GM12878 (cell line): ENCODE data around the gene INO80B. TPM values are rescaled to one million over a fixed set of nuclear protein-coding genes. Genes with fewer than 3 reads are reported as not detected.

Experiments used
- ATAC-seq: fragments of 200-7000 bp; cut with Tn5 transposase; 3 replicates; pipeline ENCODE4 v1.9.1; 2020; ENCODE audit warnings: mild to moderate bottlenecking, moderate library complexity
- BruUV-seq: library from RNA; stranded (reverse); fragments of 400-500 nt; replicated peaks from 2 replicates; lab custom pipeline; 2021; lab: Mats Ljungman, UMichigan
- CTCF ChIA-PET: fragments of 300-600 bp; sonication (Branson Sonifier 250); formaldehyde crosslinking; extraction: SDS; loops from one replicate; lab custom pipeline; 2021; ENCODE audit warnings: inconsistent platforms; lab: Yijun Ruan, JAX
- POLR2A ChIA-PET: fragments of 350-600 bp; formaldehyde crosslinking; extraction: SDS; loops from one replicate; lab custom pipeline; 2021; ENCODE audit warnings: inconsistent platforms; lab: Charles Lee
- RAD21 ChIA-PET: fragments of 300-600 bp; sonication (Branson Sonifier 250); formaldehyde crosslinking; loops from one replicate; lab custom pipeline; 2023; ENCODE audit warnings: antibody characterized with exemption; ENCODE audit not compliant: unreplicated experiment; lab: Charles Lee
- SMC1A ChIA-PET: fragments of 300-600 bp; sonication (Branson Sonifier 250); formaldehyde crosslinking; loops from one replicate; lab custom pipeline; 2023; ENCODE audit not compliant: unreplicated experiment, uncharacterized antibody; lab: Charles Lee
- DNase-seq: peaks from one replicate; pipeline ENCODE4 v3.0.0-alpha.2; 2011; ENCODE audit warnings: low read depth, low spot score
- FAIRE-seq: peaks from 3 replicates; lab custom pipeline; 2011; peaks lifted over from hg19 to GRCh38; lab: Jason Lieb, UNC
- H2AFZ ChIP-seq: 2 replicates; pipeline ENCODE4 v1.6.0; 2011; ENCODE audit warnings: low read depth, low read length, control low read depth; ENCODE audit not compliant: control insufficient read depth
- H3K27ac ChIP-seq: 2 replicates; pipeline ENCODE4 v1.5.1; 2011; ENCODE audit warnings: control low read depth; ENCODE audit not compliant: control insufficient read depth, insufficient read depth
- H3K27me3 ChIP-seq, 2 experiments: replicated peaks in 1 of 2; 2 replicates each; pipeline versions ENCODE4 v1.6.0 to v1.6.1; 2011; ENCODE audit warnings: low read length in 1 of 2; ENCODE audit not compliant: control insufficient read depth in 2 of 2, insufficient read depth in 2 of 2
- H3K36me3 ChIP-seq, 2 experiments: 2 replicates each; pipeline ENCODE4 v1.5.1; 2011; ENCODE audit warnings: low read length in 1 of 2; ENCODE audit not compliant: control insufficient read depth in 2 of 2, insufficient read depth in 2 of 2
- H3K4me1 ChIP-seq: 2 replicates; pipeline ENCODE4 v1.6.1; 2011; ENCODE audit warnings: mild to moderate bottlenecking, low read length, moderate library complexity, mixed read lengths; ENCODE audit not compliant: control insufficient read depth, insufficient read depth
- H3K4me2 ChIP-seq: 2 replicates; pipeline ENCODE4 v1.6.0; 2011; ENCODE audit warnings: control low read depth; ENCODE audit not compliant: control insufficient read depth, insufficient read depth
- H3K4me3 ChIP-seq: fragments of 200-600 bp; sonication (generic); 2 replicates; pipeline ENCODE4 v1.5.1; 2016
- H3K79me2 ChIP-seq: 2 replicates; pipeline ENCODE4 v1.6.0; 2011; ENCODE audit warnings: low read length; ENCODE audit not compliant: control insufficient read depth, insufficient read depth
- H3K9ac ChIP-seq: 2 replicates; pipeline ENCODE4 v1.8.0; 2011; ENCODE audit warnings: low read length, control low read depth, mixed read lengths; ENCODE audit not compliant: control insufficient read depth, insufficient read depth
- H3K9me3 ChIP-seq: replicated peaks from 3 replicates; pipeline ENCODE4 v1.5.1; 2011; ENCODE audit warnings: mild to moderate bottlenecking, low read length; ENCODE audit not compliant: control insufficient read depth, insufficient read depth
- H4K20me1 ChIP-seq: 2 replicates; pipeline ENCODE4 v1.6.0; 2011; ENCODE audit not compliant: control insufficient read depth, insufficient read depth
- CUX1 ChIP-seq: IDR thresholded peaks from 2 replicates; pipeline ENCODE4 v1.6.1; 2012; ENCODE audit warnings: improper control_type of control experiment, low read depth, low read length; ENCODE audit not compliant: insufficient replicate concordance
- EGR1 ChIP-seq, 2 experiments: IDR thresholded peaks; 1 replicate in 1 of 2; 2 replicates in 1 of 2; pipeline ENCODE4 v1.6.1; 2011 to 2012; ENCODE audit warnings: low read depth in 2 of 2, low read length in 2 of 2, borderline replicate concordance in 1 of 2, mild to moderate bottlenecking in 1 of 2, moderate library complexity in 1 of 2
- ETV6 ChIP-seq, 2 experiments: fragments of 450-650 bp in 1 of 2; IDR thresholded peaks in 1 of 2; conservative IDR thresholded peaks in 1 of 2; 2 replicates each; pipeline ENCODE4 v1.6.1; 2014; ENCODE audit warnings: antibody characterized with exemption in 1 of 2, borderline replicate concordance in 1 of 2, low read depth in 1 of 2, mild to moderate bottlenecking in 1 of 2, moderate library complexity in 1 of 2
- IKZF1 ChIP-seq: fragments of 450-650 bp; conservative IDR thresholded peaks from 2 replicates; pipeline ENCODE4 v1.6.1; 2017; ENCODE audit warnings: antibody characterized with exemption, mild to moderate bottlenecking
- KAT2A ChIP-seq: conservative IDR thresholded peaks from 2 replicates; pipeline ENCODE4 v1.6.1; 2011; ENCODE audit warnings: low read depth, low read length; ENCODE audit not compliant: control insufficient read depth
- KDM1A ChIP-seq: fragments of 200-600 bp; sonication (generic); IDR thresholded peaks from 2 replicates; pipeline ENCODE4 v1.6.1; 2016; ENCODE audit warnings: borderline replicate concordance
- KLF5 ChIP-seq: fragments of 450-650 bp; IDR thresholded peaks from 2 replicates; pipeline ENCODE4 v1.6.1; 2014; ENCODE audit warnings: mild to moderate bottlenecking; ENCODE audit not compliant: partially characterized antibody
- MYB ChIP-seq: fragments of 150-350 bp; IDR thresholded peaks from 2 replicates; pipeline ENCODE4 v1.6.1; 2014; ENCODE audit warnings: mild to moderate bottlenecking, low read depth, low read length, borderline replicate concordance
- NFYB ChIP-seq: IDR thresholded peaks from 2 replicates; pipeline ENCODE4 v1.6.1; 2011; ENCODE audit warnings: low read depth, mild to moderate bottlenecking, low read length, improper control_type of control experiment, moderate library complexity; ENCODE audit not compliant: insufficient read depth
- PKNOX1 ChIP-seq: fragments of 450-650 bp; IDR thresholded peaks from 2 replicates; pipeline ENCODE4 v1.6.1; 2016; ENCODE audit warnings: mild to moderate bottlenecking
- SMC3 ChIP-seq: IDR thresholded peaks from 2 replicates; pipeline ENCODE4 v1.6.1; 2011; ENCODE audit warnings: low read length, improper control_type of control experiment, borderline replicate concordance
- TCF7 ChIP-seq: IDR thresholded peaks from 2 replicates; pipeline ENCODE4 v1.6.1; 2014; ENCODE audit warnings: antibody characterized with exemption, borderline replicate concordance
- ZNF207 ChIP-seq: fragments of 450-650 bp; IDR thresholded peaks from 2 replicates; pipeline ENCODE4 v1.6.1; 2014; ENCODE audit warnings: antibody characterized with exemption, mild to moderate bottlenecking, borderline replicate concordance
- ZSCAN29 ChIP-seq: fragments of 450-650 bp; IDR thresholded peaks from 2 replicates; pipeline ENCODE4 v1.6.1; 2017; ENCODE audit warnings: mild to moderate bottlenecking, moderate library complexity
- WGBS: methylation state at CpG from one replicate; pipeline ENCODE4 v1.1.6; 2016; ENCODE audit warnings: low lambda C conversion rate; ENCODE audit not compliant: insufficient replicate concordance, insufficient coverage; ENCODE audit errors: missing lambda C conversion rate; 5-methylcytosine and 5-hydroxymethylcytosine counted together
- in situ Hi-C: fragments of 300-500 bp; cut with MboI; formaldehyde crosslinking; loops from 9 replicates; pipeline ENCODE4 v1.14.3; 2018; ENCODE audit warnings: mixed read lengths
- intact Hi-C: fragments of 100-400 bp; cut with micrococcal nuclease; formaldehyde crosslinking; loops from one replicate; pipeline ENCODE4 v1.14.2; 2022; ENCODE audit not compliant: unreplicated experiment
- polyA plus RNA-seq, 11 experiments: library from polyadenylated mRNA; depleted of rRNA in 4 of 11; unstranded in 6 of 11; stranded (reverse) in 5 of 11; fragments of >200 nt; fragmentation: Nextera tagmentation in 4 of 11; fragmentation: Illumina TruSeq in 1 of 11; extraction: Ambion mirVana in 4 of 11; extraction: Trizol in 1 of 11; gene quantifications; 1 replicate in 1 of 11; 2 replicates in 10 of 11; pipeline versions ENCODE4 v1.2.1 to v1.2.3, GENCODE V29; 2011 to 2016; ENCODE audit warnings: inconsistent platforms in 2 of 11, missing spikeins in 2 of 11, low read depth in 1 of 11
- total RNA-seq, 4 experiments: library from RNA; depleted of rRNA in 3 of 4; stranded (reverse); fragments of >200 nt in 3 of 4; fragmentation: Illumina TruSeq in 1 of 4; extraction: Trizol in 1 of 4; gene quantifications; 2 replicates each; pipeline versions ENCODE4 v1.2.1 to v1.2.3, GENCODE V29; 2013 to 2021

Gene INO80B
- total and polyA plus RNA-seq, 10 of the 15 experiments (the other 5 are each of a cell fraction or from before 2014, with no cell fraction given), result 1.3 to 26.7 (median 11.1) TPM

GRCh38 chr2:74439373-74439772 lies 15.5 kb upstream of the INO80B start:
- SMC1A ChIA-PET, result interaction anchor here (0.6 to 2.0 kb wide), 8 partner anchors 8 to 132 kb away, joined by 3 to 8 read pairs (median 4); partner anchors contain the start of genes C2orf81, INO80B, MRPL53 and WBP1
- FAIRE-seq, result peak; percentile 23
- H3K79me2 ChIP-seq, result no peaks in the 10 kb centered on the region; the same call in 1 of the 2 replicates
- RAD21 ChIA-PET, result interaction anchor here (1.1 to 2.3 kb wide), 8 partner anchors 11 to 117 kb away, joined by 3 to 13 read pairs (median 6); partner anchors contain the start of genes C2orf81, INO80B, MRPL53 and WDR54
- no peak overlapping the region for H2AFZ ChIP-seq
- no peaks in the 10 kb centered on the region for H3K36me3 ChIP-seq
- in situ Hi-C loops, result no loop called here
- no peaks in the 10 kb centered on the region for H4K20me1 ChIP-seq
- no peak for DNase-seq
- no peak for TF ChIP-seq CUX1
- no peak for TF ChIP-seq EGR1 (IDR thresholded peaks at IDR 0.05; ENCODE audit: borderline replicate concordance in 1 of 2, low read depth in 2 of 2, low read length in 2 of 2)
- no peak for TF ChIP-seq KLF5
- TF ChIP-seq ETV6 (conservative IDR thresholded peaks at IDR 0.05 in 1 of 2, IDR thresholded peaks at IDR 0.05 in 1 of 2; ENCODE audit: borderline replicate concordance in 1 of 2, low read depth in 1 of 2), result no peak
- TF ChIP-seq SMC3, result no peak
- no peak for TF ChIP-seq ZSCAN29
- no peak for TF ChIP-seq TCF7
- no peak for TF ChIP-seq ZNF207
- TF ChIP-seq MYB, result no peak
- no peak for TF ChIP-seq IKZF1
- TF ChIP-seq KDM1A, result no peak
- no peak for TF ChIP-seq NFYB
- no peak for TF ChIP-seq KAT2A
- TF ChIP-seq PKNOX1, result no peak
- H3K9ac ChIP-seq, result no peak overlapping the region
- no peak for ATAC-seq
- POLR2A ChIA-PET, result interaction anchor here (0.5 to 3.4 kb wide), 8 partner anchors 8 to 1381 kb away, joined by 3 to 29 read pairs (median 7); partner anchors contain the start of genes C2orf81, INO80B, WBP1 and WDR54
- CTCF ChIA-PET, result interaction anchor here (0.8 to 2.5 kb wide), 5 partner anchors 14 to 147 kb away, joined by 3 to 12 read pairs (median 3); partner anchors contain the start of genes C2orf81, INO80B, MRPL53 and WDR54
- 61% methylated on average over 3 of the region's 3 CpGs for WGBS
- peak overlapping the region; percentile 81 for H3K4me2 ChIP-seq
- no TSS peak for BruUV-seq
- peaks cover 2 to 10% of the 10 kb centered on the region in 2 experiments; a peak in 3 of 4 replicates for H3K27me3 ChIP-seq
- H3K4me3 ChIP-seq, result peak overlapping the region; percentile 61; the same call in 1 of the 2 replicates
- intact Hi-C loops, result no loop called here
- H3K9me3 ChIP-seq, result no peaks in the 10 kb centered on the region
- H3K27ac ChIP-seq, result no peak overlapping the region
- H3K4me1 ChIP-seq, result peaks cover 23% of the 10 kb centered on the region
